ENCODE results near the gene HOXD8.

HOXD8 gene

DNA sequence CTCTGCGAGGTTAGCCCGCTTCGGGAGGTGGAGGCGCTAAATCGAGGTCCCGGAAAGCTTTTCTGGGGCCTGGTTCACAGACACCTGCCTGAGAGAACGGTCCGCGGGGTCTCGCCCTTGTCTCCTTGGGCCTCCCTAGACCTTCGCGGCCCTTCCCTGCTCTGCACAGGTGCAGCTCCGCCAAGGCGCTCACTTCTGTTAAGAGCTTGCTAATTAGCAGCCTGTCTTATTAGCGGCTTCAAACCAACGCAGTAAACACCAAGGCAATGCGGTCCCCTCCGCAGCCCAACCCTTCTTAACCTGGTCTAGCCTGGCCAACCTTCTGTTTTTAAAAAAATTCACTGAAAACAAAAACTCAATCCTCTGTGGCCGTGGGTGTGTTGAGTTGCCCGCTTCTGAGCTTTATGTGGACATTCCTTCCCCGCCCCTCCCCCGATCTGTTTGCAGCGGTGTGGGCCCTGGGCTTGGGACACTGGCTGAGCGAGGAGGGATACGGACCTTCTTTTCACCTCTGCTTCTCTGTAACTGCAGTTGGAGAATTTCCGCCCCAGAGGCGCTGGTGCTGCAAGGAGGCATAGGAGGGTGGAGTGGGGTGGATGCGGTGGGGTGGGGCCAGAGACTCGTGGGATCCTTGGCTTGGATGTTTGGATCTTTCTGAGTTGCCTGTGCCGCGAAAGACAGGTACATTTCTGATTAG lies 18.4 kb downstream of the HOXD8 start:
- no peak for DNase-seq (ENCODE audit: low spot score)

DNA sequence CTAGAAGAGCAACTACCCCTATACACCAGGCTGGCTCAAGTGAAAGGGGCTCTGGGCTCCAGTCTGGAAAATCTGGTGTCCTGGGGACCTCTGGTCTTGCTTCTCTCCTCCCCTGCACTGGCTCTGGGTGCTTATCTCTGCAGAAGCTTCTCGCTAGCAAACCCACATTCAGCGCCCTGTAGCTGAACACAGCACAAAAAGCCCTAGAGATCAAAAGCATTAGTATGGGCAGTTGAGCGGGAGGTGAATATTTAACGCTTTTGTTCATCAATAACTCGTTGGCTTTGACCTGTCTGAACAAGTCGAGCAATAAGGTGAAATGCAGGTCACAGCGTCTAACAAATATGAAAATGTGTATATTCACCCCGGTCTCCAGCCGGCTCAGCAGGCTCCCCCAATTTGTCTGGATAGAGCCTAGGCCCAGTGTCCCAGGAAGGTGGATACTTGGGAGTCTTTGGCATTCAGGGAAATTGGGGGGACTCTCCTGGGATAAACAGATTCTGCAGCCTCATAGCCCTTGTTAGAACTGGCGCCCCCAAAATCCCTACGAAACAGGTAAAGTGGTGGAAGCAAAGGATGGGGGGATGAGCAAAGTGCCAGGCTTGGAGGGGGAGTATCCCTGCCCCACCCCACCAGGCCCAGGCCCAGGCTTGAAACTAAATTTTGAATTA lies 19.4 kb downstream of the HOXD8 start:
- DNase-seq (ENCODE audit: low spot score), result no peak

DNA sequence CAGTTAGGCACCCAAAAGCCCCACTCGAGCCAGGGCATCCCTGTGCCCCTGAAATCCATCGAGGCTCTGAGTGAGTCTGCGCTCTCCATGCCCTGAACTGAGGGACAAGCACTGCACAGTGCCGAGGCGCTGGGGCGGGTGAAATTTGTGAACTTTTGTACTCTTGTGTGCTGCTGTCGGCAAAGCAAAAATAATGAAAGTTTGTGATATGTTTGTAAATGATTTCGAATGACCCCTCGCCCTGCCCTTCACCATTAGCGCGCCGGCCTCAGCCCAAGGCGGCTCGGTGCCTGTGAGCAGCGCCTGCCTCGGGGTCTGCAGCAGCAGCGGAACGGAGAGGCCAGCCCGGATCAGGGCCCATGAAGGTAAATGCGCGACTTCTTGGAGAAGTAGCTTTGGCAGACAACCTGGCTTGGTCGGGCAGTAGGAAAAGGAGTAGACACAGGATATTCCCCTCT lies 20.0 kb downstream of the HOXD8 start:
- no peak for DNase-seq (ENCODE audit: low spot score)

DNA sequence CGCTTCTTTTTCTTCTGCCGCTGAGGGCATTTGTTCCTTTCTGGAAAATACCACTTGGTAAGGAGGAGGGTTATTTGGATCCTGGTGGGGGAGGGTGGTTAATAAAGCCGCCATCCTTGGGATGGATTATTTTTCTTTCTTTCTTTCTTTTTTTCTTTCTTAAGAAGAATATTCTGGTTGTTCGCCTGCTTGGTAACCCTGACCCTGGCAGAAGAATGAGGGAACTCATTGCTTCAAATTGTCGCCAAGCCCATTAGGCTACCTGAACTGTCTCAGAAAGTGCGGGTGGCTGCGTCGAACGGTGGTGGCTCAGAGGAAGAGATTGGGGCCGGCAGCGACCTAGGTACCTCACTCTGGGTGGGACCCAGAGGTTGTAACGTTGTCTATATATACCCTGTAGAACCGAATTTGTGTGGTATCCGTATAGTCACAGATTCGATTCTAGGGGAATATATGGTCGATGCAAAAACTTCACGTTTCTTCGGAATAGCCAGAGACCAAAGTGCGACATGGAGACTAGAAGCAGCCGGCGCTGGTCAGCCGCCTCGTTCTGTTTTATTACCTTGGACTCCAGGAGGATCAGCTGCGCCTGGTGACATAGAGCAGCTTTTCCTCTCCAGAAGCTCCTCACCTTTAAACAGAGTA lies 20.6 kb downstream of the HOXD8 start:
- no peak for DNase-seq (ENCODE audit: low spot score)

DNA sequence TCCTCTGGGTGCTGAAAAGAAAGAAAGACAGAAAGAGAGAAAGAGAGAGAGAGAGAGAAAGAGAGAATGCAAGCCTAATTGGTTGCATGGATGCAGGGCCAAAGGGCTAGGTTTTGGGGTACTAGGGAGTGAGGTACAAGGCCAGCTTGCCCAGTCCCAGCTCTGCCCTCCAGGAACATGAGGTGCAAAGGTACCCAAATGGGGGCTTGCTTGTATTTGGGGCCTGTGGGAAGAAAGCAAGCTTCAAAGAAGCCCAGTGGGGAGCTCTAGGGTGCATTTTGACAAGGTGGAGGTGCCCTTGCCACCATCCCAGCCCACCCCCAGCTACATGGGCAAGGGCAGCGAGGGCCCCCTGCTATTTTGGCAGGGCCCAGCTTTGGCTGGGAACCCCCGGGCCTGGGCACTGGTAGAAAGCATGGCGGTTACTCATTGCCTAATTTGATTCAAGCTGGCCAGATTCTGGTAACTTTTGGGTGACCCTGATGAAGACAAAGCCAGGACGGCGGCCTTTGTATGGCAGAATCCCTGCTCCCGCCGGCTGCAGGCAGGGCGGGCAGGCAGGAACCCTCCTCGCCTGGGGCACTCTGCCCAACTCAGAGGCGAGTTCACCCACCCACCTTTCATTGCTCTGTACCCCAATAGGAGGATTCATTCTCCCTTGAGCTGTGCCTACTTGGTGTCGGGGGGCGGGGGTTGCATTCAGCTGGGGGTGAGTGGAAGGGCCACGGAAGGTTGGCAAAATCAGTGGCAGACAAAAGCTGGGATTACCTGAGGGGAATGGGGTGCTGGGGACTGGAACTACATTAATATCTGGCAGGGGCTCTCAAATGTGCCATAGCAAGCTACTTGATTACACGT lies 21.3 kb downstream of the HOXD8 start:
- DNase-seq (ENCODE audit: low spot score), result no peak

DNA sequence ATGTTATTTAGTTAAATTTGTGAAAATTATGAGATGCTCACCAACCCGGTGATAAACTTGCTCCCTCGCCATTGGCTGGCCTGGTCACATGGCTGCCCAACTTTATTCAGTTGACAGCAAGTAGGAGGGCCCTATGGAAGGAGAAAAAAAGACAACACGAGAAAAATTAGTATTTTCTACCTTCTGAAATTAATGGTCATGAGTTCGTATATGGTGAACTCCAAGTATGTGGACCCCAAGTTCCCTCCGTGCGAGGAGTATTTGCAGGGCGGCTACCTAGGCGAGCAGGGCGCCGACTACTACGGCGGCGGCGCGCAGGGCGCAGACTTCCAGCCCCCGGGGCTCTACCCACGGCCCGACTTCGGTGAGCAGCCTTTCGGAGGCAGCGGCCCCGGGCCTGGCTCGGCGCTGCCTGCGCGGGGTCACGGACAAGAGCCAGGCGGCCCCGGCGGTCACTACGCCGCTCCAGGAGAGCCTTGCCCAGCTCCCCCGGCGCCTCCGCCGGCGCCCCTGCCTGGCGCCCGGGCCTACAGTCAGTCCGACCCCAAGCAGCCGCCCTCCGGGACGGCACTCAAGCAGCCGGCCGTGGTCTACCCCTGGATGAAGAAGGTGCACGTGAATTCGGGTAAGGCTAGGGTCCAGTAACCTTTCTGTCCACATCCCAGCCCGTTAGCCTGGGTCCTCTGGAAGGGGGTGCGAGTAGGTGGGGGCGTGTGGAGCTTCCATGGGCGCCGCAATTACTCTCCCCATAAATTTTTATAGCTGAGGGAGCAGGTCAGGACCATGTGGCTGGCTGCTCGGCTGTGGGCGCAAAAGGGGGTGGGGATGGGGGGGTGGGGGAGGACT lies 22.2 kb downstream of the HOXD8 start, which contains the start of gene HOXD4:
Gene HOXD4 (plus strand): TSS at position 109 of the 846 bp plus-strand sequence. CDS start 84 bp downstream, at position 193.
- no peak for DNase-seq (ENCODE audit: low spot score)

DNA sequence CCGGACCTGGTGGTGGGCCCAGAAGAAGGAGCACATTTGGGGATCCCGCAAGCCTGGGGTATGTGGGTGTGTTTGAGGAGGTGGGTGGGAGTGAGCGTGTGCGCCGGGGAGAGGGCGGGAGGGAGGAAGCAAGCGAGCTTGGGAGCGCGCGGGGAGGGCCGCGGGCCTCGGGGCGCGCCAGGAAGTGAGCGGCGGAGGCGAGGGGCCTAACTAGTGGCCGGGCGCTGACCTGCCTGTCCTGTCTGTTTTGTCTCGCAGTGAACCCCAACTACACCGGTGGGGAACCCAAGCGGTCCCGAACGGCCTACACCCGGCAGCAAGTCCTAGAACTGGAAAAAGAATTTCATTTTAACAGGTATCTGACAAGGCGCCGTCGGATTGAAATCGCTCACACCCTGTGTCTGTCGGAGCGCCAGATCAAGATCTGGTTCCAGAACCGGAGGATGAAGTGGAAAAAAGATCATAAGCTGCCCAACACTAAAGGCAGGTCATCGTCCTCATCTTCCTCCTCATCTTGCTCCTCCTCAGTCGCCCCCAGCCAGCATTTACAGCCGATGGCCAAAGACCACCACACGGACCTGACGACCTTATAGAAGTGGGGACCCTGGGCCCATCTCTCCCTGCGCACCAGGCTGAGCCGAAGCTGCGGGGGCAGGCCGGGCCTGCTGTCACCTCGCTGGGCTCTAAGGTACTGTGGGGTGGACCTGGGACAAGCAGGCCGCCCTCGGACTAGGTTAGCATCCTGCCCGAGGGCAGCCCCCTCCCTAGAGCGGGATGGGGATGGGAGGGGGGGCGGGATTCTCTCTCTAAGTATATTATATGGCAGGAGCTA lies 23.1 kb downstream of the HOXD8 start:
- no peak for DNase-seq (ENCODE audit: low spot score)

DNA sequence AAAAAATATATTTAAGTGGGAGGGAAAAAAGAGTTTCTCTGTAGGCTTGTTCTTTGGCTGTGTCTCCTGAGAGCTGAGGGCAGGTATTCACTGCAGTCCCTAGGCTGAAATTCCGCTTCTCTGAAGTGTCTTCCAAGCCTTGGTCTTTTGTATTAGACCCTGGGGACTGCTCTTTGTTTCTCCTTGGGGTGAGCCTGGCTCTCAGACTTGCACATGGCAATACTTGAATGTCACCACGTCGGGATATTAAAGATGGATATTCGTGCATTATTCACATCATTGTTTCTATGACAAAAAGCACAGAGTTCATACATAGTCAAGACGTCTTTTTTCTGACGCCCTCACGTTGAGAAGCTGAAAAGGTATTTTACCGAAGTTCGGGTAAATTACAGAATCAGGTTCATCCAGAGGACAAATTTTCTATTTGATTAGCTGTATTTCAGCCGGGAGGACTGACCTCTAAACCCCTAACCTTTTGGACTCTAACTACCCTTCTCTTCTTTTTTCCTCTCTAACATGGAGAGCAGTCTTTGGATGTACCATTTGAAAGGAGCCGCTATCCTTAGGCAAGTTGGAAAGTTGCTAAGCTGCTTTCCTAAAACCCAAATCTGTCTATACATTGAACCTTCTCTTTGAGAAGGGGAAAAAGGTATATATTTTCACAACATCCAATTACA lies 25.2 kb downstream of the HOXD8 start:
- DNase-seq (ENCODE audit: low spot score), result no peak

DNA sequence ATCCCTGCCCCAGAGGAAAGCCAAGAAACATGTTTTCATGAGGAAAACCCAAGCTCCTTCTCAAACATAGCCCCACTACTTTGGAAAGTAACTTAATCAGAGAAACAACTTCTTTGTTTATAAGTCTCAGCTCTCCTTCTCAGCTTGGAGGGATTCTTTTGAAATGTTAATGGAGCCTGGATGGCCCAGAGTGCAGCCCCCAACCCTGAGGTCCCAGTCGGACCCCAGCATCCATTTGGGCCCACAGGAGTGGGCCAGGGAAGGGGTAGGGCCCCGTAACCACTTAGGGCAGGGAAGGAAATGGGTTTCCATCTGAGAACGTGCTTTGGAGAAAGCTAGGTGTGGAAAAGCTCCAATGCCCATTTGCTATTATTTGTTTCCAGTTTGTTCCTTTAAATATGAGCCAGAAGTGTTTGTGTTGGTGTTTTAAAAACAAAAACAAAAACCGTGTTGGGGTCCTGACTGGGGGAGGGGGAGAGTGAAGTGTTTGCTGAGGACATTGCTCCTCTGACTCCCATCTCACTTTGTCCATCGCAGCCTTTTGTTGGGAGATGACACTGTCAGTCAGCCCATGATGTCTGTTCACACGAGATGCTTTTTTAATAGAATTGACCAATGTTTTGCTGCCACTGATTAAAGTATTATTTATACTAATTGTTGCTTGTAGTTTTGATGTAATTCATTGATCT lies 26.0 kb downstream of the HOXD8 start:
- no peak for DNase-seq (ENCODE audit: low spot score)

DNA sequence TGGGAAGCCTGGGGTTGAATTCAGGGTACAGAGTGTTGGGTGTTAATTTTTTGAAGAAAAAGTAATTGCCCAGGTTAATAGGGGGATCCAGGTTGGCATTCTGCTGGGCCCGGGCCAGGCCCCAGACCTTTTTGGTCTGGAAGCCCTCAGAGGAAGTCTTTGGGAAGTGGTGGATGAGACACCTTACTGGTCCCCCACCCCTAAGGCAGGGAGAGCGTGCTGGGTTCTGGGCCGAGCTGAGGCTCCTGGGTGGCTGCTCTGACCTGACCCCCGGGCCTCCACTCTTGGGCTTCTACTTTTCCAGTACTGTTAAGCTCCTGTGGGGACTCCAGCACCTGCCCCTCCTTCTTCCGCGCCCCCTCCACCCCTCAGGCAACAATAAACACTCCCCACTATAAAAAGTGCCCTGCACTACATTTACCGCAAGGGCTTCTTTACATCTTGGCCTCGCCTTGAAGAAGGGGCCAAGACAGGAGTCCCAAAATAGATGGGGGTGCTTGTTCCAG lies 26.8 kb downstream of the HOXD8 start:
- DNase-seq (ENCODE audit: low spot score), result no peak

DNA sequence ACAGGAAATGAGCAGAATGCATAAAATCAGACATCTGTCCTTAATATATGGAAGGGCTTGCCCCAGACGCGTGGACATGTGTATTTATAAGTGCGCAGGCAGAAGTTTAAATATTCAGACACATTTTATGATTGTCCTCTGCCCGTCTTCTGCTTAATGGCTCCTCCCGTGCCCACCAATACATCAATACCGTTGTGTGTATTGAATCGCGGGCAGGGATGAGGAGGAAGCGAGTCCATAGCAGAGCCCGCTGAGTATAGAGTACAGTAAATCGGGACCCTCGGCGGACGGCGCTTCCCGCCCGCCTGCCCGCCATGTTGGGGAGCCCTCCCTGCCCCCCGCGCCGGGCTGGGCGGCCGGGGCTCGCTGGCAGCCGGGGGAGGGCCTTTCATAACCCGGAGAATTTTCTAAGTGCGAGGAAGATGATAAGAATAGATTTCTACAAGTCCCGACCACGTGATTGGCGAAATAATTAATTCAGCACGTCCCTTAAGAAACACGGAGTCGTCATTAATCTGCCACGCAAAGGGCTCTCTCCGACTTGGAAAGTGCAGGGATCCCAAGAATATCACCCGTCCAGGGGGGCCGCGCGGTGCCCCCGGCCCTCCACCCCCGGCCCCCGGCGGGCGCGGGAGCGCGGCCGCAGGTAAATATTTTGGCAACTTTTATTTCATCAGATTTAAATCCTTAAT lies 27.4 kb downstream of the HOXD8 start, which contains the start of gene HOXD3:
Gene HOXD3 (plus strand): TSS at position 501 of the 692 bp plus-strand sequence. CDS start 11,808 bp downstream, outside the sequence.
- no peak for DNase-seq (ENCODE audit: low spot score)

DNA sequence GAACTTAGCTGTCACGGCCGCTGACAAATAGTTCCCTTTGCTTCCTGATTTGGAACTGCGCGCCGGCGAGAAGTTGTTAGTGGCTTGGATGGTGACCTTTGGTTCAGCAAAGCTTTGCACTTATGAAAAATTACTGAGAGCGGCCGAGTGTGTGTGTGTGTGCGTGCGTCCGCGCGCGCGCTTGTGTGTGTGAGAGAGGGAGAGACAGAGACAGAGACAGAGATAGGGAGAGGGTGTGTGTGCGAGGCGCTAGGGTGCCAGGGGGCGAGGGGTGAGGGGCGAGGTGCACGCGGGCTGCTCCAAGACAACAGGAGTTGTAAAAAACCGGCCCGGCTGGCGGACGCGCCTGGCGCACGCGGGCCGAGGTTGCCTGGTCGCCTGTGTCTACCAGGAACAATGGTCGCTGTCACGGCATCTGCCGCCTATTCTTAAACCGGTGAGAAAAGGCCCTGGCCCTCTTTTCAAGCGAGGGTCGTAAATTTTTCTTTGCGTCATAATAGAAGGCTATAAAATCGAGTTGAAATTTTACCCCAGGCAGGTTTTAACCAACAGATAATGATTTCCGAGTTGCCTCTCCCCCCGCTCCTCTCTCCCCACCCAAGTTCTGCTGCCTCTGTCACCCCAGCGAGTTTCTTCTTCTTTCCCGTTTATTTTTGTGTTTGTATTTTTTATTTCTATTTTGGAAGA lies 28.1 kb downstream of the HOXD8 start:
- no peak for DNase-seq (ENCODE audit: low spot score)

DNA sequence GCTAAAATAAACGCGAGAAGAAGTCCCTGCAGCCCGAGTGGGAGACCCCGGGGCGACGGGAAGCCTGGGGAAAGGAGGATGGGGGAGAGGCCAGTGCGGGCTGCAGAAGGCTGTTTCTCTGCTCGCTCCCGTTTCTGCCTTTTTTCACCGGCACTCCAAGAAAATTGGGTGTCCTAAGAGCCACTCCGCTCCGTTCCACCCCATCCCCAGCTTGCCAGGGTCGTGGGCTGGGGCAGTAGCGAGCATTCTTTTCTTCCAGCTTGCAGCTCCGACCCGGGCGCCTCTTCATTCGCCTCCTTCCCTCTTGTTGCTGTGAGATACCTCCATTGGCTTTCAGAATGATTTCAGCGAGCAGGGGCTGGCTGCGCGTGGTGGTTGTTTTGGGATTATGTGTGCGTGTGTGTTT lies 28.7 kb downstream of the HOXD8 start:
- no peak for DNase-seq (ENCODE audit: low spot score)

DNA sequence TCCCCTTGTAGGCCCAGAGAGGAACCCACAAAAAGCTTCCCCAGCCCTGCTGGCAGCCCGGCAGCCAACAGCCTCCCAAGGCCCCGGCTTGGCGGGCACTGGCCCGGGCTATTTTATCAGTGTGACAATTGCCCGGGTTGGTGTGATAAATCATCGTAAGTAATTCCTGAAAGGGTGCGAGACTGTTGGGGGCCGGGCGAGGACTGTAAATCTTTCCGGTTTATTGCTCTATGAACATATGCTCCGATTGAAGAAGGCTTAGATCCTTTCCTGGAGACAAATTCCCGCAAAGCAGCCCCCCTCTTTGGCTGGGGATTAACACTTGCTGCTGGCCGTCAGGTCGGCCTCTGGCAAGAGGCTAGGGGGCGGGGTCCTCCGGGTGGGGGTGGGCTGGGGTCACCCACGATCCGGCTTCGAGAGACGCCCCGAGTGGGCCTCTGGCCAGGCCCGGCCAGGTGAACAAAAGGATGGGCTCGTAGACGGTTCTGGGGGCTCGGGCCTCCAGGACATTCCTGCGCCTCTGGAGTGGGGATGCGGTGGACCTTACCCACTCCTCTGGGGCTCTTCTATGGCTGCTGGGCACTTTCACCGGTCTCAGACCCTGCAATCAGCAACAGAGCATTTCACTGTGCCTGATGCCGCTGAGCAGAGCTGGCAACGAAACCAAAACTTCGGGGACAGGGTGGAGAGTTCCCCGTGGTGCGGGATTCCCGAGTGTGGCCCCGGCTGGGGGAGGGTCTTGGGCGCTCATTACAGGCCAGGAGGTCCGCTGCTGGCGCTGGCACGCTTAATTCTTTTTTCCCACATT lies 29.6 kb downstream of the HOXD8 start:
- no peak for DNase-seq (ENCODE audit: low spot score)

DNA sequence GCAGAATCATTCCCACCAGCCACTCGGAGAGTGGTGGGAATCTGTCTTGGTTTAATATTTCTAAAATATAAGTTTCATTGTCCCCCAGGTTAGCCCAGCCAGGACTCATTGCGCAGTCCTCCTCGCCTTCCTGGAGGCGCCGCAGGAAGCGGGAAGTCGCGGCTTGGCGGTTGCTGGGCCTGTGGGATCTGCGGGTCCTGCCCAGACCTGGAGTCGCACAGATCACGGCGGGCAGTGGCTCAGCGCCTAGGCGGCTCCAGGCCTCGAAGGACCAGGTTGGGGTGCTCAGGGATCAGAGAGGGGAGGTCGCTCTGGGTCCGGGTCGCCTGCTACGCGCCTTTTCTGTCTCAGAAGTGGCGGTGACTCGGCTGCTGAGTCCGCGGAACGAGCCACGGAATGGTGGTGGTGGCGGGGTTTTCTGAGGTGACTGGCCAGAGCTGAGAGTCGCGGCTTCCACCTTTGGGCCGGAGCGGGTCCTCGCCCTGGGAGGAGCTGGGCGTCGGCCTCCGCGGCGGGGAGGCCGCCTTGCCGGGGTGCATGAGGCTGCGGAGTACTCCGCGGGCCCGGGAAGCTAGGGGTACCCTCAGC lies 30.3 kb downstream of the HOXD8 start:
- no peak for DNase-seq (ENCODE audit: low spot score)

DNA sequence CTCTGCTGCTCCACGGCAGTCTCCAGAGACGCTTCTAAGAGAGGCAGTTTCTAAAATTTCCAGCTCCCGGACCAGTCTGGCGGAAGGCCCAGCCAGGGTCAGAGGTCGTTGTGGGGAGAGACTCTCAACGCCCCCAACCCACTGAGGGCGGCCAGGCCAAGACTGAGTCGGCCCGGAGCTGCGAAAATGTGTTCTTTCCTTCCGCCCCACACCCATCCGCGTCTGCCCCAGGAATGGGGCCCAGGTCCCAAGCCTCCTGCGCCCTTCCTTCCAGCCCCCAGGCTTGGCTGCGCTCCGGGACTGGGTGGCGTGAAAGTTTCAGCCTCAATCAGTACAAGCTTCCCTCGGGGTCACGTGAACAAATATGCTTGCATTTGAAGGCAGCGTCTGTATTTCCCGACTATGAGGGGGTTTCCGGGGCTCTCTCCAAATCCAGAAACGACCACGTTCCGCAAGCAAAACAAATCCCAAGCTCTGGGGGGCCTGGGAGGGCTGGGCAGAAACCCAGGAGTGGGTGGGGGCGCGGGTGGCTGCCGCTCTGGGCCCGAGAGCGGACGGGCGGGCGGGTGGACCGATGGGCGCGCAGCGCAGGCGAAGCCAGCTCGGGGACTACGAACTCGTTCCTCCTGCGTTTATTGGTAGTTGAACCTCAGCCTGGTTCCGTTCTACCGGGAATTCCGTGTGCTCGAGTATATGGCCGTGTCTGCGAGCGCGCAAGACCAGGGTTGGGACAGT lies 30.9 kb downstream of the HOXD8 start:
- DNase-seq (ENCODE audit: low spot score), result no peak
